WERI-Rb-1 (cell line): ENCODE data around the gene GNAO1.
A peak's percentile ranks its signal among the peaks of the same experiment; 100 is the strongest.

Source experiments
- DNase-seq: peaks from one replicate; pipeline ENCODE4 v3.0.0-alpha.2; 2020
- H3K27ac ChIP-seq: fragments of 250-450 bp; sonication (Bioruptor Pico); 2 replicates; pipeline ENCODE4 v1.5.1; 2020; ENCODE audit warnings: mild to moderate bottlenecking, moderate library complexity
- H3K27me3 ChIP-seq: fragments of 250-450 bp; sonication (Bioruptor Pico); 2 replicates; pipeline ENCODE4 v1.5.1; 2021; ENCODE audit warnings: mild to moderate bottlenecking, low read depth, moderate library complexity; ENCODE audit not compliant: insufficient read depth, severe bottlenecking
- H3K36me3 ChIP-seq: fragments of 250-450 bp; sonication (Bioruptor Pico); 2 replicates; pipeline ENCODE4 v1.5.1; 2020; ENCODE audit warnings: mild to moderate bottlenecking, moderate library complexity
- H3K4me3 ChIP-seq: 2 replicates; pipeline ENCODE4 v1.5.1; 2011; ENCODE audit warnings: low read depth, mild to moderate bottlenecking, control low read depth, low read length
- H3K9me3 ChIP-seq: fragments of 250-450 bp; sonication (Bioruptor Pico); 2 replicates; pipeline ENCODE4 v1.5.1; 2021; ENCODE audit warnings: mild to moderate bottlenecking, moderate library complexity; ENCODE audit not compliant: severe bottlenecking
- TF ChIP-seq, protein P1 (sequence below): IDR thresholded peaks from 2 replicates; pipeline ENCODE4 v1.5.1; 2011; ENCODE audit warnings: low read depth, mild to moderate bottlenecking, control low read depth, inconsistent platforms, low read length

GNAO1 gene

DNA sequence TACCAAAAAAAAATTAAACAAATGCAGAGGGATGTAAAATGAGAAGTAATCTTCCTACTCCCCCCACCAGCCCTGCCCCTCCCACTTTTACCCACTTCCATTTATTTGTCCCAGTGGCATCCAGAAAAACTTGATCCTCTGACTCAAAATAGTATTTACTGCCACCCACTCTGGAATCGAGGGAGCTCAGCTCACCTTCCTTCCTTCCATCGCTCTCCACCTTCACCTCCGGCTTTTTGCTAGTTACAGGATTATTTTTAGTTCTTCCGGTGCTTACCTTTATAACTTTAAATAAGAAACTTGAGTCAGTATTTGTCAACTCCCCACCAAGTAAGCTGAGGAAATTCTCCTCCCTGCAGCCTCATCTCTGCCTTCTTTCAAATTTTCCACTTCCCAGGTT lies 139.2 kb downstream of the GNAO1 start:
- no peak overlapping the region for H3K4me3 ChIP-seq
- H3K27ac ChIP-seq = no peak overlapping the region
- H3K36me3 ChIP-seq = peaks cover 5% of the 10 kb centered on the region; the same call in 1 of the 2 replicates
- H3K27me3 ChIP-seq = no peaks in the 10 kb centered on the region
- TF ChIP-seq, protein P1, sequence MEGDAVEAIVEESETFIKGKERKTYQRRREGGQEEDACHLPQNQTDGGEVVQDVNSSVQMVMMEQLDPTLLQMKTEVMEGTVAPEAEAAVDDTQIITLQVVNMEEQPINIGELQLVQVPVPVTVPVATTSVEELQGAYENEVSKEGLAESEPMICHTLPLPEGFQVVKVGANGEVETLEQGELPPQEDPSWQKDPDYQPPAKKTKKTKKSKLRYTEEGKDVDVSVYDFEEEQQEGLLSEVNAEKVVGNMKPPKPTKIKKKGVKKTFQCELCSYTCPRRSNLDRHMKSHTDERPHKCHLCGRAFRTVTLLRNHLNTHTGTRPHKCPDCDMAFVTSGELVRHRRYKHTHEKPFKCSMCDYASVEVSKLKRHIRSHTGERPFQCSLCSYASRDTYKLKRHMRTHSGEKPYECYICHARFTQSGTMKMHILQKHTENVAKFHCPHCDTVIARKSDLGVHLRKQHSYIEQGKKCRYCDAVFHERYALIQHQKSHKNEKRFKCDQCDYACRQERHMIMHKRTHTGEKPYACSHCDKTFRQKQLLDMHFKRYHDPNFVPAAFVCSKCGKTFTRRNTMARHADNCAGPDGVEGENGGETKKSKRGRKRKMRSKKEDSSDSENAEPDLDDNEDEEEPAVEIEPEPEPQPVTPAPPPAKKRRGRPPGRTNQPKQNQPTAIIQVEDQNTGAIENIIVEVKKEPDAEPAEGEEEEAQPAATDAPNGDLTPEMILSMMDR = no peak
- DNase-seq = no peak
- no peaks in the 10 kb centered on the region for H3K9me3 ChIP-seq

DNA sequence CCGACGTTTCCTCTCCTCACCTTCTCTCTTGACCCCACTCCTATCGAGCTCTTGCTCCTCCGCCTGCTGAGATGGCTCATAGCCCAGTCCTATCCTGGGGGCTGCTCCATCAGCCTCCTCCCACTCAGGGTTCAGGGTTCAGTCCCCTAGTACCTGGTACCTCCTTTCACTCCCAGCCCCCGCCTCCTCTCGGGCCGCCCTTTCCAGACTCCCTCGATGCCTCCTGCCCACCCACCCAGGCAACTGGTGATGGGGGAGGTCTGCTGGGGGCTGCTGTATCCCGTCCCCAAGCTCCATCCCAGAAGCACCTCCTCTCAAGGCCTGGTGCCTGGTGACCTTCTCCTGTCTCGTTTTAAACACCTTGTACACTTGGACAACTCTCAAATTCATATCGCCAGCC lies 140.1 kb downstream of the GNAO1 start:
- no peak overlapping the region for H3K4me3 ChIP-seq
- H3K9me3 ChIP-seq = no peaks in the 10 kb centered on the region
- DNase-seq = no peak
- peaks cover 5% of the 10 kb centered on the region; the same call in 1 of the 2 replicates for H3K36me3 ChIP-seq
- no peaks in the 10 kb centered on the region for H3K27me3 ChIP-seq
- TF ChIP-seq, protein P1 = no peak
- no peak overlapping the region for H3K27ac ChIP-seq

DNA sequence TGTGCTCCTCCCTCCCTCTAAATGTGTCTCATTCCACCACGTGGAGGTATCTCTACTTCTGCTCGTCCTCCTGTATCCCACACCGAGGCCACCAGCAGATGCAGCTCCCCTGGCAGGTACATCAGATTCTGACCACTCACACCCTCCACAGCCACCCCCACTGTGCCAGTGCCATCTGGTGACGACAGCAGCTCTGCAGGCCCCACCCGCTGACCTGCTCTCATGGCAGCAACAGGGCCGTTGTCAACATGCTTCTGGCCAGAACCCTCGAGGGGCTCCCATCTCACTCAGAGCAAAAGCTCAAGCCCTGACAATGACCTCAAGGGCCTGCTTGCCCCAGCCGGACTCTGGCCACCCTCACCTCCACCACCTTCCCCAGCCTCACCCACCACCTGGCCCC lies 140.6 kb downstream of the GNAO1 start:
- Histone ChIP-seq H3K9me3 (no peaks in the 10 kb centered on the region), H3K27me3 (no peaks in the 10 kb centered on the region), H3K36me3 (peaks cover 9% of the 10 kb centered on the region; the same call in 1 of the 2 replicates), H3K27ac (no peak overlapping the region), H3K4me3 (no peak overlapping the region)
- TF ChIP-seq, protein P1 = no peak
- no peak for DNase-seq

DNA sequence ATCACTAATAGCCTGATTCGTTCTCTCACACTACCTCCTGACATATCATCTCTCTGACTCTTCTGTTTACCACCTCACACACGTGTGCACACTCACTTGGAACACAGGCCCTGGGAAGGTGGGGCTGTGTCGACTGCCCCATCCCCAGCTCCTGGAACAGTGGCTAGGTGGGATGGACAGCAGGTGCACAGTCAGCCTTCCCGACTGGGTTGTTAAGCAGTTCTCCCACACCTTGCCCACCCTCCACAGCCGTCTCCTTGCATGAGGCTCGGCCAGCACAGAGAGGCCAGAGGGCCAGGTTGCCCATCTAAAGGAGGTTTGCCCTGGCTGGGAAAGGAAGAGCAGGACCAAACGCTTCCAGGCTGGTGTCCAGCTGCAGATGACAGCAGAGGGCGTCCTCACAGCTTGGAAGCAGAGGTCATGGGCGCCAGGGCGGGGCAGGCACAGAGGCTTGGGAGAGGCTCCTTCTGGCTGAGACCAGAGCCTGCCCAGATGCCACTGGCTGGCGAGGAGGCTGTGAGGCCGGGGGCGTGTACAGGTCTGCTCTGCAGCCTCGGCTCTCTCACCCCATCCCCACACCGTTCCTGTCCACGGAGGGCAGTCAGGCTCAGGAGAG lies 141.3 kb downstream of the GNAO1 start:
- peaks cover 11% of the 10 kb centered on the region; the same call in 1 of the 2 replicates for H3K36me3 ChIP-seq
- no peak overlapping the region for H3K27ac ChIP-seq
- no peaks in the 10 kb centered on the region for H3K27me3 ChIP-seq
- no peaks in the 10 kb centered on the region for H3K9me3 ChIP-seq
- no peak overlapping the region for H3K4me3 ChIP-seq
- DNase-seq = peak; percentile 87
- TF ChIP-seq, protein P1 = peak; percentile 89

DNA sequence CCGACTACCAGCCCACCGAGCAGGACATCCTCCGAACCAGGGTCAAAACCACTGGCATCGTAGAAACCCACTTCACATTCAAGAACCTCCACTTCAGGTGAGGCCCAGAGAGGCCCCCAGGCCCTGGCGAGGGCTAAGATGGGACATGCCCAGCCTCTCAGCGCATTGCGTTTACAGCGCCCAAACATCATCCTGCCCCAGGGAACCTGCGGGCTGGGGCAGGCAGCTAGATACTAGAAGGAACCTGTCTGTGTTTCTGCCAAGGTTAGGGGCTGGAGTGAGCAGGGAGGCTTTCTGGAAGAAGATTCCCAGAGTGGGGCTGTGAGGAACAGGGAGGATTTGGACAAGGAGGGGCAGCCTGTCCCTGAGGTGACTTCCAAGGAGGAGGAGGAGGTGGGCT lies 143.5 kb downstream of the GNAO1 start:
- Histone ChIP-seq H3K36me3 (peaks cover 13% of the 10 kb centered on the region), H3K9me3 (no peaks in the 10 kb centered on the region), H3K27ac (no peak overlapping the region), H3K4me3 (no peak overlapping the region), H3K27me3 (no peaks in the 10 kb centered on the region)
- TF ChIP-seq, protein P1 = no peak
- no peak for DNase-seq
